ENCODE data around the gene SDK1. TPM values are rescaled to one million over a fixed set of nuclear protein-coding genes. Genes with fewer than 3 reads are reported as not detected.

Gene SDK1
- total RNA-seq, 1 donor from 2014 or later = 4.3 TPM

DNA sequence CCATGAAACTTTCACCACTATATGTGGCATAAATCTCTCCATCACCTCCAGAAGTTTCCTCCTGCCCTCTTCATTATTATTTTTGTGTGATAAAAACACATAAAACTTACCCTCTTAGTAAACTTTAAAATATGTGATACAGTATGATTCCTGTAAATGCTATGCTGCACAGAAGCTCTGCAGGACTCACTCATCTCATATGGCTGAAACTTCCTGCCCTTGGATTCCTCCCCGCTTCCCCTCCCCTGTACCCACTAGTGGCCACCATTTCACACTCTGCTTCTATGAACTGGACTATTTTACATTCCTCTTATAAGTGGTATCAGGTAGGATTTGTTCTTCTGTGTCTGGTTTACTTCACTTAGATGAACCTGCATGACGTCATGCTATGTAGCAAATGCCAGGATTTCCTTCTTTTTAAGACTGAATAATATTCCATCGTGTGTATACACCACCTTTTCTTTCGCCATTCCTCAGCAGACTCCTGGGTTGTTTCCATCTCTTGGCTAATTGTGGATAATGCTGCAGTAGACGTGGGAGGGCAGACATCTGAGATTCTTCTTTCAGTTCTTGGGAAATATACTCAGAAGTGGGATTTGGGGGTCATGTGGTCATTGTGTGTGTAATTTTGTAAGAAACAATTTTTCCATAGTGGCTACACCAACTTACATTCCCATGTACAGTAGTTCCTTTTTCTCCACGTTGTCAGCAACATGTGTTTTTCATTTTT is 335.2 kb downstream of the SDK1 start:
- DNase-seq (ENCODE audit: low spot score) = no peak
- Mint-ChIP-seq H3K36me3 (ENCODE audit: low read depth, unreplicated experiment) (no peaks in the 10 kb centered on the region), H3K4me3 (ENCODE audit: unreplicated experiment) (no peak overlapping the region), H3K27ac (ENCODE audit: unreplicated experiment) (no peak overlapping the region), H3K4me1 (ENCODE audit: unreplicated experiment) (peaks cover 2% of the 10 kb centered on the region), H3K27me3 (ENCODE audit: unreplicated experiment) (no peaks in the 10 kb centered on the region), H3K9me3 (ENCODE audit: unreplicated experiment) (no peaks in the 10 kb centered on the region)
- TF ChIP-seq, protein P1, sequence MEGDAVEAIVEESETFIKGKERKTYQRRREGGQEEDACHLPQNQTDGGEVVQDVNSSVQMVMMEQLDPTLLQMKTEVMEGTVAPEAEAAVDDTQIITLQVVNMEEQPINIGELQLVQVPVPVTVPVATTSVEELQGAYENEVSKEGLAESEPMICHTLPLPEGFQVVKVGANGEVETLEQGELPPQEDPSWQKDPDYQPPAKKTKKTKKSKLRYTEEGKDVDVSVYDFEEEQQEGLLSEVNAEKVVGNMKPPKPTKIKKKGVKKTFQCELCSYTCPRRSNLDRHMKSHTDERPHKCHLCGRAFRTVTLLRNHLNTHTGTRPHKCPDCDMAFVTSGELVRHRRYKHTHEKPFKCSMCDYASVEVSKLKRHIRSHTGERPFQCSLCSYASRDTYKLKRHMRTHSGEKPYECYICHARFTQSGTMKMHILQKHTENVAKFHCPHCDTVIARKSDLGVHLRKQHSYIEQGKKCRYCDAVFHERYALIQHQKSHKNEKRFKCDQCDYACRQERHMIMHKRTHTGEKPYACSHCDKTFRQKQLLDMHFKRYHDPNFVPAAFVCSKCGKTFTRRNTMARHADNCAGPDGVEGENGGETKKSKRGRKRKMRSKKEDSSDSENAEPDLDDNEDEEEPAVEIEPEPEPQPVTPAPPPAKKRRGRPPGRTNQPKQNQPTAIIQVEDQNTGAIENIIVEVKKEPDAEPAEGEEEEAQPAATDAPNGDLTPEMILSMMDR (IDR thresholded peaks at IDR 0.05; ENCODE audit: unreplicated experiment) = no peak

DNA sequence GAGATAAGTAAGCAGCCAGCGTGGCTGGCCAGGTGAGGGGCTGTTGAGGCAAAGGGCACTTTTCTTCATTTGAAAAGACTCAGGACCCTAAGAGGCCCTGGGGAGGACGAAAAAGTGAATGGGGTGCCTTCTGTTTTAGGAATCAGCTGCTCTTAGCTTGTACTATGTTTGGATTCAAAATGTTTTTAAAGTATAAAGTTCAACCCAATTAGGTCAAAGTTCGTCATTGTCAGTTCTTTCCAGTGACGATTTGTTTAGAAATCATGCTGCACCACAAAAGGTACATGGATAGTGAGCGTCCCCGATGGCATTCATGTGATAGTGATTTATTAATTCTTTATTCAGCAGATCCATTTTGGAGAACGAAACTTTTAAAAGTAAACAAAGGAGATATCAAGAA is 338.2 kb downstream of the SDK1 start:
- H3K4me3 Mint-ChIP-seq (ENCODE audit: unreplicated experiment) = no peak overlapping the region
- H3K27me3 Mint-ChIP-seq (ENCODE audit: unreplicated experiment) = no peaks in the 10 kb centered on the region
- H3K9me3 Mint-ChIP-seq (ENCODE audit: unreplicated experiment) = no peaks in the 10 kb centered on the region
- peaks cover 4% of the 10 kb centered on the region for H3K36me3 Mint-ChIP-seq (ENCODE audit: low read depth, unreplicated experiment)
- TF ChIP-seq, protein P1 (IDR thresholded peaks at IDR 0.05; ENCODE audit: unreplicated experiment) = no peak
- peaks cover 5% of the 10 kb centered on the region for H3K4me1 Mint-ChIP-seq (ENCODE audit: unreplicated experiment)
- H3K27ac Mint-ChIP-seq (ENCODE audit: unreplicated experiment) = no peak overlapping the region
- DNase-seq (ENCODE audit: low spot score) = no peak

DNA sequence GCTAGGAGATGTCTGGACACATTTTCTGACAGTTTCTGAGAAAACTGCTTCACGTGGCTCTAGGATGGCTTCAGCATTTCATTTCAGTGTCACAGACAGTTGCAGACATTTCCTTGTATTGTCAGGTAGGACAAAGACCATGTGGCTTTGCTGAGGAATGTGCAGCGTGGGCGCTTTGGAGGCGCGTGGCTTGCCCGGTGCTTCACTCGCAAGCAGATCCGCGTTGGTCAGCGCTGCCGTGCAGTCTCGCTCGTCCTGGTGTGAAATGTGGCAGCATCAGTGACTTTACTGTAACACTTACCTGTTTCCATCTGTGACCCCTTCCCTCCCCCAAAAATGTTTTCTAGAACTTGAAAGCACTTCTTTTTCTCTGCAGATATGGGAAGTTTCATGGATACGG is 340.5 kb downstream of the SDK1 start:
- TF ChIP-seq, protein P1 (IDR thresholded peaks at IDR 0.05; ENCODE audit: unreplicated experiment) = no peak
- Mint-ChIP-seq H3K4me1 (ENCODE audit: unreplicated experiment) (peaks cover 5% of the 10 kb centered on the region), H3K36me3 (ENCODE audit: low read depth, unreplicated experiment) (peaks cover 4% of the 10 kb centered on the region), H3K27me3 (ENCODE audit: unreplicated experiment) (no peaks in the 10 kb centered on the region), H3K9me3 (ENCODE audit: unreplicated experiment) (no peaks in the 10 kb centered on the region), H3K4me3 (ENCODE audit: unreplicated experiment) (no peak overlapping the region), H3K27ac (ENCODE audit: unreplicated experiment) (peak overlapping the region; percentile 61)
- peak; percentile 5 for DNase-seq (ENCODE audit: low spot score)

DNA sequence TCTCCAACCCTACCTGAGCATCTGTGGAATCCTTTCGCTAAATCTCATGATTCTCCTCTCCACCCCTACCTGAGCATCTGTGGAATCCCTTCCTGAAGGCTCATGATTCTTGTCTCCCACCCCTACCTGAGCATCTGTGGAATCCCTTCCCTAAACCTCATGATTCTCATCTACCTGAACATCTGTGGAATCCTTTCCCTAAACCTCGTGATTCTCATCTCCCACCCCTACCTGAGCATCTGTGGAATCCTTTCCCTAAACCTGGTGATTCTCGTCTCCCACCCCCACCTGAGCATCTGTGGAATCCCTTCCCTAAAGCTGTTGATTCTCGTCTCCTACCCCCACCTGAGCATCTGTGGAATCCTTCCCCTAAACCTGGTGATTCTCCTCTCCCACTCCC is 342.0 kb downstream of the SDK1 start:
- Mint-ChIP-seq H3K36me3 (ENCODE audit: low read depth, unreplicated experiment) (peaks cover 4% of the 10 kb centered on the region), H3K9me3 (ENCODE audit: unreplicated experiment) (no peaks in the 10 kb centered on the region), H3K4me3 (ENCODE audit: unreplicated experiment) (no peak overlapping the region), H3K27ac (ENCODE audit: unreplicated experiment) (no peak overlapping the region), H3K4me1 (ENCODE audit: unreplicated experiment) (peaks cover 5% of the 10 kb centered on the region), H3K27me3 (ENCODE audit: unreplicated experiment) (no peaks in the 10 kb centered on the region)
- TF ChIP-seq, protein P1 (IDR thresholded peaks at IDR 0.05; ENCODE audit: unreplicated experiment) = no peak
- DNase-seq (ENCODE audit: low spot score) = no peak

DNA sequence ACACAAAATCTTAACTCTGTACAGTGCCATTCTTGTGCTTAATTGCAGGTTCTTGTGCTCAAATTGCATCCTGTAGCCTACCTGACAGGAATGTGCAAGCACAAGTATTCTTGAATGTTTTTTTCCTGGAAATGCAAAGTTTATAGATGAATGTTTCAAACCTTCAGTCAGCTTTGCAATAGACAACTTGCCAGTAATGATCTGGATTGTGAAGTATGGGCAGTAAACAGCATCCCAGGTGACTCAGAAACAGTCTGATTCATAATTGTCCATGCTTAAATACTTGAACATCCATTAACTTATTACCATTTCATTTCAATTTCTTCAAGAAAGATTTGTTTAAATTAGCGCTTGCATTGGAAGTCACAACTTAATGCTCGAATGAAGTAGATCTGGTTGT is 347.2 kb downstream of the SDK1 start:
- H3K36me3 Mint-ChIP-seq (ENCODE audit: low read depth, unreplicated experiment) = peaks cover under 1% of the 10 kb centered on the region
- no peaks in the 10 kb centered on the region for H3K27me3 Mint-ChIP-seq (ENCODE audit: unreplicated experiment)
- H3K27ac Mint-ChIP-seq (ENCODE audit: unreplicated experiment) = no peak overlapping the region
- no peak overlapping the region for H3K4me3 Mint-ChIP-seq (ENCODE audit: unreplicated experiment)
- DNase-seq (ENCODE audit: low spot score) = no peak
- H3K9me3 Mint-ChIP-seq (ENCODE audit: unreplicated experiment) = no peaks in the 10 kb centered on the region
- TF ChIP-seq, protein P1 (IDR thresholded peaks at IDR 0.05; ENCODE audit: unreplicated experiment) = no peak
- no peaks in the 10 kb centered on the region for H3K4me1 Mint-ChIP-seq (ENCODE audit: unreplicated experiment)

Data from endothelial cell (in vitro differentiated cells).